ENCODE results near the gene MAVS. TPM values are rescaled to one million over a fixed set of nuclear protein-coding genes. Genes with fewer than 3 reads are reported as not detected.

MAVS gene
- total RNA-seq, 4 donors from 2014 or later = 39.6 to 94.4 (median 69.7) TPM

GRCh38 chr20:3871550-3872265, 25.1 kb downstream of the MAVS start:
- Histone ChIP-seq H3K27ac (no peak overlapping the region), H3K9me3 (no peaks in the 10 kb centered on the region), H3K27me3 (no peaks in the 10 kb centered on the region), H3K36me3 (peaks cover 0 to 58% (median 0%) of the 10 kb centered on the region in 3 donors), H3K4me1 (no peaks in the 10 kb centered on the region), H3K4me3 (no peak overlapping the region)
- DNase-seq = no peak
- TF ChIP-seq POLR2A (IDR thresholded peaks at IDR 0.05) (no peak), CTCF (IDR thresholded peaks at IDR 0.05) (no peak)

- H3K4me1 ChIP-seq = no peaks in the 10 kb centered on the region
- H3K9me3 ChIP-seq = no peaks in the 10 kb centered on the region
- TF ChIP-seq CTCF (IDR thresholded peaks at IDR 0.05) = no peak
- TF ChIP-seq POLR2A (IDR thresholded peaks at IDR 0.05) = no peak
- no peak overlapping the region for H3K27ac ChIP-seq
- H3K27me3 ChIP-seq = no peaks in the 10 kb centered on the region
- peaks cover 0 to 45% (median 0%) of the 10 kb centered on the region in 3 donors for H3K36me3 ChIP-seq
- H3K4me3 ChIP-seq = no peak overlapping the region
- DNase-seq = no peak
Measured at GRCh38 chr20:3873507-3873906, 26.9 kb downstream of the MAVS start.

- no peaks in the 10 kb centered on the region for H3K9me3 ChIP-seq
- TF ChIP-seq CTCF (IDR thresholded peaks at IDR 0.05) (no peak), POLR2A (IDR thresholded peaks at IDR 0.05) (no peak)
- no peaks in the 10 kb centered on the region for H3K27me3 ChIP-seq
- H3K27ac ChIP-seq = no peak overlapping the region
- H3K4me3 ChIP-seq = no peak overlapping the region
- H3K36me3 ChIP-seq = peaks cover 0 to 40% (median 0%) of the 10 kb centered on the region in 3 donors
- H3K4me1 ChIP-seq = no peaks in the 10 kb centered on the region
- no peak for DNase-seq
Measured at GRCh38 chr20:3874194-3874844, 27.7 kb downstream of the MAVS start.

GRCh38 chr20:3875378-3875974, 28.8 kb downstream of the MAVS start:
- DNase-seq = no peak
- Histone ChIP-seq H3K27me3 (no peaks in the 10 kb centered on the region), H3K9me3 (no peaks in the 10 kb centered on the region), H3K27ac (no peak overlapping the region), H3K4me3 (no peak overlapping the region), H3K4me1 (no peaks in the 10 kb centered on the region), H3K36me3 (peaks cover 0 to 40% (median 0%) of the 10 kb centered on the region in 3 donors)
- no peak for TF ChIP-seq CTCF (IDR thresholded peaks at IDR 0.05)
- TF ChIP-seq POLR2A (IDR thresholded peaks at IDR 0.05) = no peak

- DNase-seq = no peak
- Histone ChIP-seq H3K4me1 (no peaks in the 10 kb centered on the region), H3K9me3 (no peaks in the 10 kb centered on the region), H3K27me3 (no peaks in the 10 kb centered on the region), H3K27ac (no peak overlapping the region), H3K4me3 (no peak overlapping the region), H3K36me3 (peaks cover 0 to 39% (median 0%) of the 10 kb centered on the region in 3 donors)
- TF ChIP-seq CTCF (IDR thresholded peaks at IDR 0.05) (no peak), POLR2A (IDR thresholded peaks at IDR 0.05) (no peak)
Measured at GRCh38 chr20:3876000-3876399, 29.4 kb downstream of the MAVS start.
